Esophagus squamous epithelium (tissue), 5 donors: Measurements from ENCODE around the gene TEX2. TPM values are rescaled to one million over a fixed set of nuclear protein-coding genes. Genes with fewer than 3 reads are reported as not detected.

Experiments
- DNase-seq: peaks from one replicate; lab custom pipeline; 2025; lab: John Stamatoyannopoulos, UW
- H3K27ac ChIP-seq, 4 donors: fragments of 200-600 bp; sonication (generic); one replicate each; pipeline ENCODE4 v1.5.1; 2016 to 2019; ENCODE audit warnings: mild to moderate bottlenecking in 1 of 4
- H3K27me3 ChIP-seq, 4 donors: fragments of 200-600 bp; sonication (generic); 1 replicate in 3 of 4; 2 replicates in 1 of 4; pipeline versions ENCODE4 v1.5.1 to v1.6.0; 2017 to 2021; ENCODE audit warnings: antibody characterized with exemption in 1 of 4
- H3K36me3 ChIP-seq, 3 donors: fragments of 200-600 bp; sonication (generic); one replicate each; pipeline ENCODE4 v1.5.1; 2016 to 2019
- H3K4me1 ChIP-seq, 3 donors: fragments of 200-600 bp; sonication (generic); one replicate each; pipeline ENCODE4 v1.5.1; 2017 to 2019
- H3K4me3 ChIP-seq, 4 donors: fragments of 200-600 bp; sonication (generic); 1 replicate in 3 of 4; 2 replicates in 1 of 4; pipeline ENCODE4 v1.5.1; 2016 to 2019; ENCODE audit warnings: mild to moderate bottlenecking in 2 of 4, moderate library complexity in 1 of 4
- H3K9me3 ChIP-seq, 3 donors: fragments of 200-600 bp; sonication (generic); one replicate each; pipeline ENCODE4 v1.5.1; 2016 to 2019
- CTCF ChIP-seq, 6 experiments: fragments of 450-650 bp in 4 of 6; fragments of 200-600 bp in 2 of 6; sonication (generic) in 2 of 6; IDR thresholded peaks; one replicate each; pipeline ENCODE4 v1.5.1; 2016 to 2019; ENCODE audit warnings: antibody characterized with exemption in 6 of 6, mild to moderate bottlenecking in 4 of 6, moderate library complexity in 4 of 6
- POLR2A ChIP-seq, 4 donors: fragments of 450-650 bp; IDR thresholded peaks; one replicate each; pipeline ENCODE4 v1.6.1; 2017; ENCODE audit warnings: antibody characterized with exemption in 4 of 4, mild to moderate bottlenecking in 4 of 4, moderate library complexity in 3 of 4
- WGBS, 2 donors: methylation state at CpG; one replicate each; pipeline ENCODE4 v1.1.5; 2018; 5-methylcytosine and 5-hydroxymethylcytosine counted together
- intact Hi-C: fragments of 100-400 bp; cut with DNase I; formaldehyde crosslinking; loops from one replicate; pipeline ENCODE4 v1.15.0; 2022
- total RNA-seq, 4 donors: library from RNA; depleted of rRNA; stranded (reverse); fragments of >200 nt; gene quantifications; one replicate each; pipeline ENCODE4 v1.1.0, GENCODE V29; 2016
- donor health status: DM: yes; HTN: yes; CAD: no.

The TEX2 gene
- total RNA-seq, 4 donors from 2014 or later: 25.5 to 33.0 (median 29.7) TPM

GRCh38 chr17:64120159-64120810 lies 142.8 kb downstream of the TEX2 start:
- Histone ChIP-seq H3K4me1 (peaks cover 26 to 56% (median 35%) of the 10 kb centered on the region in 3 donors), H3K9me3 (no peaks in the 10 kb centered on the region), H3K36me3 (peaks cover 0 to 9% (median 0%) of the 10 kb centered on the region in 3 donors), H3K4me3 (no peak overlapping the region), H3K27me3 (no peaks in the 10 kb centered on the region), H3K27ac (no peak overlapping the region)
- intact Hi-C loops: no loop called here
- DNase-seq: no peak
- TF ChIP-seq CTCF (IDR thresholded peaks at IDR 0.05) (no peak), POLR2A (IDR thresholded peaks at IDR 0.05) (no peak)
- 79 to 89% methylated on average over 3 of the region's 3 CpGs for WGBS, 2 donors

- no peak for DNase-seq
- Histone ChIP-seq H3K36me3 (peaks cover 0 to 9% (median 0%) of the 10 kb centered on the region in 3 donors), H3K9me3 (no peaks in the 10 kb centered on the region), H3K4me3 (peak overlapping the region in 1 of 4 donors; percentile 31), H3K27ac (peak overlapping the region in 3 of 4 donors; percentile 54 to 62 (median 58)), H3K27me3 (no peaks in the 10 kb centered on the region), H3K4me1 (peaks cover 34 to 74% (median 36%) of the 10 kb centered on the region in 3 donors)
- no peak for TF ChIP-seq CTCF (IDR thresholded peaks at IDR 0.05)
- no peak for TF ChIP-seq POLR2A (IDR thresholded peaks at IDR 0.05)
- WGBS, 2 donors: 36 to 39% methylated on average over 9 of the region's 10 CpGs
- intact Hi-C loops: no loop called here
These were observed 144.8 kb downstream of the TEX2 start for GRCh38 chr17:64117981-64118979.

GRCh38 chr17:64115822-64116534 lies 147.1 kb downstream of the TEX2 start:
- TF ChIP-seq CTCF (IDR thresholded peaks at IDR 0.05) (no peak), POLR2A (IDR thresholded peaks at IDR 0.05) (no peak)
- intact Hi-C loops: no loop called here
- Histone ChIP-seq H3K27ac (peak overlapping the region; percentile 73 to 80 (median 76)), H3K4me1 (peaks cover 33 to 63% (median 34%) of the 10 kb centered on the region in 3 donors), H3K27me3 (no peaks in the 10 kb centered on the region), H3K4me3 (no peak overlapping the region), H3K9me3 (no peaks in the 10 kb centered on the region), H3K36me3 (no peaks in the 10 kb centered on the region)
- WGBS, 2 donors: 36 to 39% methylated on average over 7 of the region's 7 CpGs
- DNase-seq: no peak

- 38 to 45% methylated on average over 8 of the region's 8 CpGs for WGBS, 2 donors
- H3K4me3 ChIP-seq: peak overlapping the region in 3 of 4 donors; percentile 8 to 38 (median 9)
- TF ChIP-seq CTCF (IDR thresholded peaks at IDR 0.05) (no peak), POLR2A (IDR thresholded peaks at IDR 0.05) (no peak)
- H3K27ac ChIP-seq: peak overlapping the region; percentile 73 to 80 (median 76)
- no peaks in the 10 kb centered on the region for H3K36me3 ChIP-seq
- DNase-seq: no peak
- H3K27me3 ChIP-seq: no peaks in the 10 kb centered on the region
- no peaks in the 10 kb centered on the region for H3K9me3 ChIP-seq
- H3K4me1 ChIP-seq: peaks cover 29 to 54% (median 34%) of the 10 kb centered on the region in 3 donors
- intact Hi-C loops: no loop called here
These were observed 147.9 kb downstream of the TEX2 start for GRCh38 chr17:64115043-64115698.
